DMS53 treated with DMSO at 0.1 percent for 48 hours (cell line): ENCODE measurements around the gene LEFTY1.
A peak's percentile ranks its signal among the peaks of the same experiment; 100 is the strongest.
"Not testable (repeated sequence)": the region's sequence is repeated elsewhere in the genome, so short reads cannot be mapped to it uniquely, and the experiment has no call there.

Experiments used
- DNase-seq: peaks from one replicate; lab custom pipeline; 2025; ENCODE audit not compliant: unreplicated experiment; lab: John Stamatoyannopoulos, UW

LEFTY1 gene, protein sequence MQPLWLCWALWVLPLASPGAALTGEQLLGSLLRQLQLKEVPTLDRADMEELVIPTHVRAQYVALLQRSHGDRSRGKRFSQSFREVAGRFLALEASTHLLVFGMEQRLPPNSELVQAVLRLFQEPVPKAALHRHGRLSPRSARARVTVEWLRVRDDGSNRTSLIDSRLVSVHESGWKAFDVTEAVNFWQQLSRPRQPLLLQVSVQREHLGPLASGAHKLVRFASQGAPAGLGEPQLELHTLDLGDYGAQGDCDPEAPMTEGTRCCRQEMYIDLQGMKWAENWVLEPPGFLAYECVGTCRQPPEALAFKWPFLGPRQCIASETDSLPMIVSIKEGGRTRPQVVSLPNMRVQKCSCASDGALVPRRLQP

DNA sequence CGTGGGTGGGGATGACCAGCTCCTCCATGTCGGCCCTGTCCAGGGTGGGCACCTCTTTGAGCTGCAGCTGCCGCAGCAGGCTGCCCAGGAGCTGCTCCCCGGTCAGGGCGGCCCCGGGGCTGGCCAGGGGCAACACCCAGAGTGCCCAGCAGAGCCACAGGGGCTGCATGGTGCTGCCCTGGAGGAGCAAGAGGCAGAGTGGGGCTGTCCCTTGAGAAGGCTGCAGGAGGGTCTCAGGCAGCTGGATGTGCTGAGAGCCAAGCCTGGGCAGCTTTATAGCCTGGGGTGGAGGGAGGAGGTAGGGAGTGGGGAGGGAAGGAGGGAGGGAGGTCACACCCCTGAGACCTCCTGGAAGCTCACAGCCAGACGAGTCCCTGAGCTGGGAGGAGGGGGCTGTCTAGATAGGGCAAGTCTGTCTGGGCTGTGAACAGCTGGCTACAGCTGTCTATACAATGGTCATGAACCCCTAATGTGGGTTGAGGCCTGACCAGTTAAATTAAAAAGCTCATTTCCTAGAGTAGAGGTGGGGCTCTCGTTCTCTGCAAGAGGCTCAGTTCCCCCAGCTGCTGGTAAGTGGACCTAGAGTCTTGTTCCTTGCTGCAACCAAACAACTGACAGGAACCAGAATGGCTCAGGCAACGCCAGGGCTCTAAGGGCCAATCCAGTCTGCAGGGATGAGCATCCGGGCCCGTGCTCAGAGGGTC, at the start of gene LEFTY1:
Gene LEFTY1 (minus strand): TSS at position 249 of the 704 bp plus-strand sequence. CDS start 80 bp downstream, at position 169.
- DNase-seq, result no peak

DNA sequence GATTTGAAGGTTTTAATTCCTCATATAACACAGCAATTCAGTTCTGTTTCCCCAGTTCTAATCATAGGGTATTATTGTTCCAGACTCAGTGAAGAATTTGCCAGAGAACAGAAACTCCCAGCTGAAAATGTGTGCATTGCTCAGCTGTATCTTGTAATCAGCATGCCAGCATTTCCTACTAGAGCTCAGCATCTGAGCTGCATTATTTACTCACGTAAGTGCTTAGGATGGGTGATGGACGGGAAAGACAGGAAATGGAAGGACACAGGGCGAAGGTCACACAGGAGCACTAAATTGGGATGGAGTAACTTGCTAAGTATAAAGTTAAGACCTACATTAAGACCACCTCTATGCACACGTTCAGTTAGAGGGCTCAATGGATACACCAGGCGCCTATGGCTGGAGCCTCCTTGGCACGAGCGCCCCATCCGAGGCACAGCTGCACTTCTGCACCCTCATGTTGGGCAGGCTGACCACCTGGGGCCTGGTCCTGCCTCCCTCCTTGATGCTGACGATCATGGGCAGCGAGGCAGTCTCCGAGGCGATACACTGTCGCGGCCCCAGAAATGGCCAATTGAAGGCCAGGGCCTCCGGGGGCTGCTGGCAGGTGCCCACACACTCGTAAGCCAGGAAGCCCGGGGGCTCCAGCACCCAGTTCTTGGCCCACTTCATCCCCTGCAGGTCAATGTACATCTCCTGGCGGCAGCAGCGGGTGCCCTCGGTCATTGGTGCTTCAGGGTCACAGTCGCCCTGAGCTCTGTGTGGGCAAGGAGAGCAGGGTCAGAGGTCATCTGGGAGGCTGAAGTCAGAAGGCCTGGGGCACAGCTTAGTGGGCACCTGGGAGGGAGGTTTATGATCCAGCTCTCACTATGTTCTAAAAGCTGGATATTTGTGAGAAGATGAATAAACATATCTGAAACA, 48.4 kb upstream of the LEFTY1 start:
- peak; percentile 72 for DNase-seq

DNA sequence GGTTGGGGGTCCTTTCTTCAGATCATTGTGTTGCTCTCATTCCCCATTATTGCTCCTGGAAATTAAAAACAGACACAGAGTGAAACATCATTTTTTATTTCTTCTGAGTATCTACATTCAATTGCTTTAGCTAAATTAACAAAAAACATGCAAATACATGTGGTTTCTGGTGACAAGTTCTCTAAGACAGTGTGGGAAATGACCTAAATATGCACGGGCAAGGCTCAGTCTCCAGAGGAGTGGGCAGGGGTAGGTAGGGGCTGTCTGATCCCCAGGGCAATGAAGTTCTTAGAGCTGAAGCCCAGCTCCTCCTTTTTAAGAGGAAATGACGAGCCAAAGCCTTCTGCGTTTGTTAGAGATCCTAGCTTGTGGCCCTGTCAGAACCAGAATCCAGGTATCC, 47.6 kb upstream of the LEFTY1 start:
- DNase-seq, result no peak

DNA sequence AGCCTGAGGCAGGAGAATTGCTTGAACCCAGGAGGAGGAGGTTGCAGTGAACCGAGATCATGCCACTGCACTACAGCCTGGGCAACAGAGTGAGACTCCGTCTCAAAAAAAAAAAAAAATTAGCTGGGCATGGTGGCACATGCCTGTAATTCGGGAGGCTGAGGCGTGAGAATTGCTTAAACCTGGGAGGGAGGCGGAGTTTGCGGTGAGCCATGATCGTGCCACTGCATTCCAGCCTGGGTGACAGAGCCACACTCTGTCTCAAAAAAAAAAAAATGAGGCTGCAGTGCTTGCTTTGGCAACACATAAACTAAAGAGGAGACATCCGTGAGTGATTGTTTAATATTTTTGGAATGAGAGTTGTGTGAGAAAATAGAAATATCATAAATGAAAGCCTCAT, 47.1 kb upstream of the LEFTY1 start:
- DNase-seq, result not testable (repeated sequence)

GRCh38 chr1:225934711-225935110, 45.8 kb upstream of the LEFTY1 start:
- no peak for DNase-seq

DNA sequence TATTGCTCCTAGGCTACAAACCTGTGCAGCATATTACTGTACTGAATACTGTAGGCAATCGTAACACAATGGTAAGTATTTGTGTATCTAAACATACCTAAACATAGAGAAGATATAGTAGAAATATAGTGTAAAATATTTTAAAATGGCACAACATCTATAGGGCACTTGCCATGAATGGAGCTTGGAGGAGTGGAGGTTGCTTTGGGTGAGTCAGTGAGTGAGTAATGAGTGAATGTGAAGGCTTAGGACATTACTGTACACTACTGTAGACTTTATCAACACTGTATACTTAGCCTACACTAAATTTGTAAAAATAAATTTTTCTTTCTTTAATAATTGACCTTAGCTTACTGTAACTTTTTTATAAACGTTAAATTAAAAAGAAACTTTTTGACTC, 44.1 kb upstream of the LEFTY1 start:
- DNase-seq, result no peak

- DNase-seq, result no peak
These were observed 42.6 kb upstream of the LEFTY1 start for GRCh38 chr1:225931270-225932136.

DNA sequence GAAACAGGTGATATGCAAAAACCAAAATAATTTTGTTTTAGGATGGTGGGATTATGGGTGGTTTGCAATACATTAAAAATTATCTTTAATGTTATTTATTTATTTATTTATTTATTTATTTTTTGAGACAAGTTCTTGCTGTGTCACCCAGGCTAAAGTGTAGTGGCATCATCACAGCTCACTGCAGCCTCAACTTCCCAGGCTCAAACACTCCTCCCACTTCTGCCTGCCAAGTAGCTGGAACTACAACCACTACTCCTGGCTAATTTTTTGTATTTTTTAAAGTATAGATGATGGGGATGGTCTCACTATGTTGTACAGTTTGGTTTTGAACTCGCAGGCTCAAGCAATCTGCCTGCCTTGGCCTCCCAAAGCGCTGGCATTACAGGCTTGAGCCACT, 41.6 kb upstream of the LEFTY1 start:
- no peak for DNase-seq

DNA sequence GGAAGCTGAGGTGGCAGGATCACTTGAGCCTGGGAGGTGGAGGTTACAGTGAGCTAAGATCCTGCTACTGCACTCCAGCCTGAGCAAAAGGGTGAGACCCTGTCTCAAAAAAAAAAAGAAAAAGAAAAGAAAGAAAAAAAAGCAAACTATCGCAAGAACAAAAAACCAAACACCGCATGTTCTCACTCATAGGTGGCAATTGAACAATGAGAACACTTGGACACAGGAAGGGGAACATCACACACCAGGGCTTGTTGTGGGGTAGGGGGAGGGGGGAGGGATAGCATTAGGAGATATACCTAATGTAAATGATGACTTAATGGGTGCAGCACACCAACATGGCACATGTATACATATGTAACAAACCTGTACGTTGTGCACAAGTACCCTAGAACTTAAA, 40.5 kb upstream of the LEFTY1 start:
- DNase-seq, result not testable (repeated sequence)

GRCh38 chr1:225928186-225929175, 39.5 kb upstream of the LEFTY1 start:
- DNase-seq, result no peak

DNA sequence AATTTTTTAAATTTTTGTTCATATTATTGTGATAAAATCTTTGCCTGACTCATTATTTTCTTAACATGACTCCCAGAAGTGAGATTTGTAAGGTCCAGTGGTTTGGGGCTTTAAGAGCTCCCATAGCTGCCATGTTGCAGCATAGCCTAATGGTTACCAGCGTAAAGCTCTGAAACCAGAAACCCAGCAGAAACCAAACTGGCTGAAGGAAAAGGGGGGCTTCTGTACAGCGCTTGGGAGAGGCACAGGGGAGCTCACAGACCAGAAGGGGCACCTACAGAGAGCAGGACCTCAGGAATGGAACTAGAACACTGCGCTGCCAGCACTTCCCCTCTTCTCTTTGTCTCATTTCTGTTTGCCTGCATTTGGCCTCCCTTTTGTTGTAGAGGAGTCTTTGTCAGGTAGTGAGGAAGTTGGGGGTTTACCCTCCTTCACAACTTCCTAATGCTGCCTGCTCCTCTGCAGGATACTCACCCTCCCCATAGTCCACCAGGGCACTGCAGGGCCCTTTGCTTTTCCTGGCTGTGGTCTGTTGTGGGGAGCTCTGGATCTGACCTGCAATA, 37.7 kb upstream of the LEFTY1 start:
- no peak for DNase-seq

- peak; percentile 93 for DNase-seq
These were observed 35.0 kb upstream of the LEFTY1 start, which contains the start of gene PYCR2 for GRCh38 chr1:225923692-225924555. Gene PYCR2, minus strand, starts transcription at chr1:225924250. Its CDS starts 140 bp downstream, at chr1:225924110.

DNA sequence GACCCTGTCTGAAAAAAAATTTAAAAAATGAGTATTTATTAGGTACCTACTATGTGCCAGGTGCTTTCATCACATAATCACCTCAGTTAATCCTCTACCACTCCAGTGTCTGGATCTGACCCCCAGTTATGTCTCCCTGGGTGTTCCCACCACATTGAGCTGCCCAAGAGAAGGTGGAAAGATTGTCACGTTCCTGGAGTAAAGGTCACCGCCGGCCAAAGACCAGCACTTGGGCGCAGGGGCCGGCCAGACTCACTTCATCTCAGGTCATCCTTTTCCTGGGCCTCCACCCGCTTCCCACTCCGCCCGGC, 34.4 kb upstream of the LEFTY1 start:
- DNase-seq, result no peak

- no peak for DNase-seq
These were observed 33.1 kb upstream of the LEFTY1 start for GRCh38 chr1:225921734-225922709.

DNA sequence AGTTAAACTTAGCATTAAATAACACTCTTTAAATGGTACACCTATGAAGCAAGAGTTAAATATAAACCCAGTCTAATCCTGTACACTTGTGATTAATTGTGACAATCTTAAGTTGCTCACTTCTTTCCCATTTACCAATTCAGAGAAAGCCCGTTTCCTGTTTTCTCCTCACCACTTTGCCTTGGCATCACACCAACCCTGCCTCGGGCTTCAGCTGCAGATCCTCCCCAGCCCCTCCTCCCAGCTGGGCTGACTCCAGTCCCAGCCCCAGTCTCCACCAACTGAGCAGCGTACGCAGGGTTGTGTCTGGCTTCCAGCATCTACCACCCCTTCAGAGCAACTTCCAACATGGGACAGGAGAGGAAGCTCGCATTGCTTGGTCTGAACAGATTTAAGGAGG, 31.0 kb upstream of the LEFTY1 start:
- DNase-seq, result no peak

DNA sequence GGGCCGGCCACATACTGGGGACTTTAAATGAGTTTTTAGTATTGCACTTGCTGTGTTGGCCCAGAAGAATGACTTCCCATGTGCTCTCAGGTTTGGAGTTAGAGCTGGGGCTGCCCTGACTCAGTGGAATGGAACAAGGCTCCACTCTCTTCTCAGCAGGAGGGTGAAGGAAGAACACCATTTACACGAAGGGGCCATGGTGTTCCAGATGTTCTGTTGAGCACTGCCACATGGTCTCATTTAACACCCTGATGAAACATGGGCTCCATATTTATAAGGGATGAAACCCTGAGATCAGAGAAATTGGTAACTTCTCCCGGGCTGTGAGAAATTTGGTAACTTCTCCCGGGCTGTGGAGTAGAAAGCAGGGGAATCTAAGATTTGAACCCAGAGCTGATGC, 29.3 kb upstream of the LEFTY1 start:
- DNase-seq, result no peak

GRCh38 chr1:225917536-225917935, 28.6 kb upstream of the LEFTY1 start:
- DNase-seq, result no peak
